KMS-11 (cell line): ENCODE measurements around the gene CERCAM.
A peak's percentile ranks its signal among the peaks of the same experiment; 100 is the strongest.
"Not testable (repeated sequence)": the region's sequence is repeated elsewhere in the genome, so short reads cannot be mapped to it uniquely, and the experiment has no call there.

Source experiments
- H2AFZ ChIP-seq: fragments of 200-600 bp; sonication (generic); 2 replicates; pipeline ENCODE4 v1.6.1; 2016; ENCODE audit warnings: antibody characterized with exemption, mixed run types, low read depth
- H3K27ac ChIP-seq: fragments of 200-600 bp; sonication (generic); 2 replicates; pipeline ENCODE4 v1.6.1; 2016; ENCODE audit warnings: mild to moderate bottlenecking, mixed run types
- H3K27me3 ChIP-seq: fragments of 200-600 bp; sonication (generic); 2 replicates; pipeline ENCODE4 v1.6.1; 2017; ENCODE audit warnings: mild to moderate bottlenecking, low read depth, mixed run types, moderate library complexity; ENCODE audit not compliant: insufficient read depth
- H3K36me3 ChIP-seq: fragments of 200-600 bp; sonication (generic); 2 replicates; pipeline ENCODE4 v1.6.1; 2017; ENCODE audit warnings: mild to moderate bottlenecking, mixed run types; ENCODE audit not compliant: insufficient read depth
- H3K4me1 ChIP-seq: fragments of 200-600 bp; sonication (generic); 2 replicates; pipeline ENCODE4 v1.6.1; 2016; ENCODE audit warnings: mild to moderate bottlenecking, low read depth, mixed run types; ENCODE audit not compliant: poor library complexity, severe bottlenecking
- H3K4me2 ChIP-seq: fragments of 200-600 bp; sonication (generic); 2 replicates; pipeline ENCODE4 v1.7.0; 2016; ENCODE audit warnings: mild to moderate bottlenecking, mixed run types
- H3K4me3 ChIP-seq: fragments of 200-600 bp; sonication (generic); IDR thresholded peaks from 2 replicates; pipeline ENCODE4 v1.6.1; 2017; ENCODE audit warnings: low read depth, low read length, mixed read lengths; ENCODE audit not compliant: insufficient read depth
- H3K79me2 ChIP-seq: fragments of 200-600 bp; sonication (generic); 2 replicates; pipeline ENCODE4 v1.6.1; 2016; ENCODE audit warnings: low read depth, mixed run types; ENCODE audit not compliant: insufficient read depth
- H3K9ac ChIP-seq: fragments of 200-600 bp; sonication (generic); 2 replicates; pipeline ENCODE4 v1.6.1; 2016; ENCODE audit warnings: mild to moderate bottlenecking, mixed run types
- H4K20me1 ChIP-seq: fragments of 200-600 bp; sonication (generic); 2 replicates; pipeline ENCODE4 v1.6.1; 2016; ENCODE audit warnings: mild to moderate bottlenecking, mixed run types; ENCODE audit not compliant: insufficient read depth
- CTCF ChIP-seq: fragments of 200-600 bp; sonication (generic); conservative IDR thresholded peaks from 2 replicates; pipeline ENCODE4 v1.6.1; 2017; ENCODE audit warnings: low read depth, mild to moderate bottlenecking, antibody characterized with exemption, low read length, moderate library complexity, mixed read lengths

Gene CERCAM

DNA sequence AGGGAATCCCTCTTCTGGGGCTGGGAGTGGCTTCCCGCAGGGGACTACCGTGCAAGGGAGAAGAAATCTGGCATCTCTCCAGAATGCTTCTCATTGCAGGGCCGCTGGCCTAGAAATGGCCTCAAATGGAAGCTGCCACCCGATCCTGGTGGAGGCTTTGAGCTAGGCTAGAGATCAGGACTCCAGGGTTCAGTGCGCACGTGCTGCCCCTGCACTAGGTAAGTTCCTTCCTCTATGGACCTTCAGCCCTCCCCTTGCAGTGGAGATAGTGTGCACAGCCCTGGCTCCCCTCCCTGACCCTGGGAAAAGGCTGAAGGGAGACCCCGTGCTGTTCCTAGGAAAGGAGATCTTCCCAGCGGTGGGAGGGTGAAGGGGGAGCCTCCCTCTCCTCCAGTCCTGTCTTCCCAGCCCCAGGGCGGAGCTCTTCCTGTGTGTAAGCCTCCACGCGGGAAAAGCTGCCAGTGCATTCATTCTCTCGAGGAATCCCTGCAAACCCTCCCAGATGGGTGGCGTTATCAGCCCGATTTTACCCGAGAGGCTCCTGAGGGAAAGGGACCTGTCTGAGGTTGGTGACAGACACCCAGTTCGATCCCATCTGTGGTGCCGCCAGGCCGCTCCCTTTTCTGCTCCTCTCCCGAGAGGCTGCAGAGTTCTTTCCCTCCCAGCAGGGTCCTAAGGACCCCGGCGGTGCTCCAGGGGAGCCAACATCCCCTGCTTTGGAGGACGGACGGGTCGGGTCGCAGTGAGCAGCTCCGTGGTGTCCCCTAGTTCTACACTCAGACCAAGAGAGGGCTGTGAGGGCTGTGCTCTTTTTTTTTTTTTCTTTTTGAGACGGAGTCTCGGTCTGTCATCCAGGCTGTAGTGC lies 1.4 kb upstream of the CERCAM start:
- Histone ChIP-seq H3K36me3 (no peaks in the 10 kb centered on the region), H3K4me2 (peak overlapping the region; percentile 88), H3K27ac (no peak overlapping the region), H3K4me3 (no peak overlapping the region), H3K79me2 (no peaks in the 10 kb centered on the region), H2AFZ (peak overlapping the region; percentile 98; the same call in 1 of the 2 replicates), H3K9ac (no peak overlapping the region; the same call in 1 of the 2 replicates), H3K4me1 (peaks cover 9% of the 10 kb centered on the region), H3K27me3 (peaks cover 23% of the 10 kb centered on the region), H4K20me1 (no peaks in the 10 kb centered on the region)
- no peak for TF ChIP-seq CTCF

GRCh38 chr9:128420060-128420650 lies 502 bp upstream of the CERCAM start:
- Histone ChIP-seq H3K9ac (peak overlapping the region; percentile 36; the same call in 1 of the 2 replicates), H3K4me1 (peaks cover 9% of the 10 kb centered on the region), H3K4me2 (peak overlapping the region; percentile 88), H2AFZ (peak overlapping the region; percentile 98), H3K4me3 (no peak overlapping the region), H3K36me3 (no peaks in the 10 kb centered on the region), H4K20me1 (no peaks in the 10 kb centered on the region), H3K27ac (no peak overlapping the region), H3K27me3 (peaks cover 23% of the 10 kb centered on the region), H3K79me2 (no peaks in the 10 kb centered on the region)
- TF ChIP-seq CTCF, result peak; percentile 85

GRCh38 chr9:128421482-128421996 lies 882 bp downstream of the CERCAM start:
- TF ChIP-seq CTCF, result no peak
- Histone ChIP-seq H3K36me3 (no peaks in the 10 kb centered on the region), H4K20me1 (no peaks in the 10 kb centered on the region), H2AFZ (peak overlapping the region; percentile 98), H3K27ac (no peak overlapping the region), H3K4me3 (no peak overlapping the region), H3K4me1 (peaks cover 9% of the 10 kb centered on the region), H3K9ac (no peak overlapping the region), H3K4me2 (peak overlapping the region; percentile 88), H3K79me2 (no peaks in the 10 kb centered on the region), H3K27me3 (peaks cover 23% of the 10 kb centered on the region)

DNA sequence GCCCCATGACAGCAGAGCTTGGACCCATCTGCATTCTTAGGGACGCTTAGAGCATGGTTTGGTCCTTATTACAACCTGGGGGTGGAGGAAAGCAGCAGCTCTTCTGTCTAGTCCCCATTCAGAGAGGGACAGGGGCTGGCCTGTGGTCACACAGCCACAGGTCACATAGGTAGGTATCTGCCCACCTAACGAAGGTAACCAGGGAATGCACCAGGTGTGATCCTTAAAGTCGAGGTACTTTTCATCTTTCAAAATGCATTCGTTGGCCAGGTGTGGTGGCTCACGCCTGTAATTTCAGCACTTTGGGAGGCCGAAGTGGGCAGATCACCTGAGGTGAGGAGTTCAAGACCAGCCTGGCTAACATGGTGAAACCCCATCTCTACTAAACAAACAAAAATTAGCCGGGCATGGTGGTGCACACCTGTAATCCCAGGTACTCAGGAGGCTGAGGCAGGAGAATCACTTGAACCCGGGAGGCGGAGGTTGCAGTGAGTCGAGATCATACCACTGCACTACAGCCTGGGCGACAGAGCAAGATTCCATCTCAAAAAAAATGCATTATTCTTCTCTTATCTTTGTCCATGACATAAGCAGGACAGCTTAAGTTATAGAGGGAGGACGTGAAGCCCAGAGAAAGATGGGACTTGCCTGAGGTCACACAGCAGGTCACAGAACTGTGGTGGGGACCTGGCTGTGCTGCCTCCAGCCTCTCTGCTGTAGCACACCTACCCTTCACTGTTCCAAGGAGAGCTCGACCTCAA lies 1.5 kb downstream of the CERCAM start:
- H3K79me2 ChIP-seq, H3K36me3 ChIP-seq, H3K4me1 ChIP-seq, H4K20me1 ChIP-seq, H3K4me2 ChIP-seq, H3K4me3 ChIP-seq, H3K27ac ChIP-seq, H2AFZ ChIP-seq, H3K9ac ChIP-seq: not testable (repeated sequence)
- H3K27me3 ChIP-seq, result peaks cover 19% of the 10 kb centered on the region
